GDM1 (cell line): Measurements from ENCODE around the gene PDPR.
"Not testable (repeated sequence)": the region's sequence is repeated elsewhere in the genome, so short reads cannot be mapped to it uniquely, and the experiment has no call there.

Source experiments
- DNase-seq: peaks from one replicate; lab custom pipeline; 2025; lab: John Stamatoyannopoulos, UW

PDPR gene

DNA sequence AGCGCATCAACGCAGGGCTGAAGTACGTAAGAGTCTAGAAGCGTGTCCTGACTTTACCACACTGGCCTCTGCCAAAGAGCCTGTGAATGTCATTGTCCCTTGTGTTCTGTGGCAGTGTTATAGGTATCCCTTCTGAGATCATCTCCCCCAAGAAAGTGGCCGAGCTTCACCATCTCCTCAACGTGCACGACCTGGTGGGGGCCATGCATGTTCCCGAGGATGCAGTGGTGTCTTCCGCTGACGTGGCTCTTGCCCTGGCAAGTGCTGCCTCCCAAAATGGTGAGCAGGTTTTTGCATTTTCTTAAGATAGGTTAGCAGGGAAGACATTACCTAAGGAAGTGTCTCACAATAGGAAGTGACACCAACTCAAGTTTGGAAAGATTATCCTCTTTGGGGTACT lies 14.7 kb downstream of the PDPR start:
- not testable (repeated sequence) for DNase-seq

DNA sequence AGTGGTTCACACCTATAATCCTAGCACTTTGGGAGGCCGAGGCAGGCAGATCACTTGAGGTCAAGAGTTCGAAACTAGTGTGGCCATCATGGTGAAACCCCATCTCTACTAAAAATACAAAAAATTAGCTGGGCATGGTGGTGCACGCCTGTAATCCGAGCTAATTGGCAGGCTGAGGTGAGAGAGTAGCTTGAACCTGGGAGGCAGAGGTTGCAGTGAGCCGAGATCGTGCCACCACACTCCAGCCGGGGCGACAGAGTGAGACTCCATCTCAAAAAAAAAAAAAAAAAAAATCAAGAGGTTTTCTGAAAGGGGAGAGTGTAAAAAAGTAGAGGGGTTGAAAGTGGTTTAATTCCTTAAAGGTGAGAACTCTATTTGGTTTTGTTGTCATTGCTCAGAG lies 21.7 kb downstream of the PDPR start:
- DNase-seq = not testable (repeated sequence)

DNA sequence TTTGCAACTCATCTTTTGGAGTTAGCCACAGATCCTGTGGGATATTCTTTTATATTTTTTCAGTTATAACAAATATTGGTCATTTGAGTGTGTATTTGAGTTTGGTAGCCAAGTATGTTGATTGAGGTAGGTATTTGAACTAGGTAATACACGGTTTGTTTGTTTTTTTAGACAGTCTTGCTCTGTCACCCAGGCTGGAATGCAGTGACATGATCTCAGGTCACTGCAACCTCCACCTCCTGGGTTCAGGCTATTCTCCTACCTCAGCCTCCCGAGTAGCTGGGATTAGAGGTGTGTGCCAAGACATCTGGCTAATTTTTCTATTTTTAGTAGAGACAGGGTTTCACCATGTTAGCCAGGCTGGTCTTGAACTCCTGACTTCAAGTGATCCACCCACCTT lies 22.5 kb downstream of the PDPR start:
- DNase-seq = not testable (repeated sequence)

DNA sequence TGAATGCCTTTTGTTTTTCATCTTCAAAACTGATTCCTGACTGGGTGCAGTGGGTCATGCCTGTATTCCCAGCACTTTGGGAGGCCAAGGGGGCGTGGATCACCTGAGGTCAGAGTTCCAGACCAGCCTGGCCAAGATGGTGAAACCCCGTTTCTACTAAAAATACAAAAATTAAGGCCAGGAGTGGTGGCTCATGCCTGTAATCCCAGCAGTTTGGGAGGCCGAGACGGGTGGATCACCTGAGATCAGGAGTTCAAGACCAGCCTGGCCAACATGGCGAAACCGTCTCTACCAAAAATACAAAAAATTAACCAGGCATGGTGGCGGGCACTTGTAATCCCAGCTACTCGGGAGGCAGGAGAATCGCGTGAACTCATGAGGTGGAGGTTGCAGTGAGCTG lies 28.6 kb downstream of the PDPR start:
- DNase-seq = not testable (repeated sequence)

DNA sequence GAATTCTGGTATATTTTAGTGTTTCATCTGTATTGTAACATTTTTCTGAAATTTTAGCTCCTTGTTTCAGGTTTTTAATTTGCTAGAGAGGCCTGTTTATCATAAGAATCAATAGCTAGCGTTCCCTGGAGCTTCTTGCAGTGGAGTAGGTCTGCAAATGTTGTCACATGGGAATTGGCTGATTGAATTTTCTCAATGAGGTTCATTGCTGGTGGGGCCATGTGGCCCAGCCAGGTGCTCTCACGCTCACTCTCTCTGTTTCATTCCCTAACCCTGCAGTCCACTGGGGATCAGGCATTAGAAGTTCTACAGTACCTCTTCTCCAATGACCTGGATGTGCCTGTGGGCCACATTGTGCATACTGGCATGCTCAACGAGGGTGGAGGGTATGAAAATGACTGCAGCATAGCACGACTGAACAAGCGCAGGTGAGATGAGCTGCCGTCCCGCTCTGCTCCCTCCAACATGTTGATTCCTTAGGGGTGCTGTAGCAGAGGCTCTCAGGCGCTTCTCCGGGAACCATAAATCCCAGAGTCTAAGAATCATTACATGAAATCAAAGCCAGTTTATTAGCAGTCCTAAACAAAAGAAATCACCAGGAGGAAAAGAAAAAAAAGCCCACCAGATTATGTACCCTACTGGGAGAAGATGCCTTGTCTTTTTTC lies 29.2 kb downstream of the PDPR start:
- DNase-seq = not testable (repeated sequence)

DNA sequence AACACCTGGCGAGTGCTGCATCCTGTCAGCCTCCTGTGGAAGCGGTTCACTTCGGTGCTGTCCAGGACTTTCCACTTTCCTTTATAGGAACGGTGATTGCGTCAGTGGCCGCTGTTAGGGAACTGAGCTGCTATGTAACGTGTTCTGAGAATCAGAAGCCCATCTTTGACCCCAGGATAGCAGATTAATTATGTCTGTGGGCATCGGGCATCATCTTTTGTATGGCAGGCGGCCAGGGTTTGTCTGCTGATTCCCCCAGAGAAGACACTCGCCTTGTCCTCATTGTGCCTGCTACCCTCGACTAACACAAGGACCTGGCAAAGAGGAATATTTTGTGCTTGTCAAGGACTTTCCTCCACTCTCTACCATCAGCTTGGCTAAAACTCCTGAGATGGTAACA lies 33.7 kb downstream of the PDPR start:
- not testable (repeated sequence) for DNase-seq

DNA sequence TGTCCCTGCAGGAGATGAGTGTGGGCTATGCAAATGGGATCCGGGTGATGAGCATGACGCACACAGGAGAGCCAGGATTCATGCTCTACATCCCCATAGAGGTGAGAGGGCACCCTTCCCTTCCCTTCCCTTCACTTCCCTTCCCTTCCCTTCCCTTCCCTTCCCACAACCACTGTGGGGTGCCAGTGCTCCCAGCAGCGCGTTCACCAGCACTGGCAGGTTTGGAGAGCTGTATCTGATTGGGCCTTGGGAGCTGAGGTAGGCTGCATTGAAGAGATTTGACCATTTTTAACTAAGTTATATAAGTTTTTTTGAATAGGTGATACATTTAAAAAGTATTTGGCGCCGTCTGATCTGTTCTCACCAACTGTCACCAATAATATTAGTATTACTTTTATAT lies 34.3 kb downstream of the PDPR start:
- not testable (repeated sequence) for DNase-seq

DNA sequence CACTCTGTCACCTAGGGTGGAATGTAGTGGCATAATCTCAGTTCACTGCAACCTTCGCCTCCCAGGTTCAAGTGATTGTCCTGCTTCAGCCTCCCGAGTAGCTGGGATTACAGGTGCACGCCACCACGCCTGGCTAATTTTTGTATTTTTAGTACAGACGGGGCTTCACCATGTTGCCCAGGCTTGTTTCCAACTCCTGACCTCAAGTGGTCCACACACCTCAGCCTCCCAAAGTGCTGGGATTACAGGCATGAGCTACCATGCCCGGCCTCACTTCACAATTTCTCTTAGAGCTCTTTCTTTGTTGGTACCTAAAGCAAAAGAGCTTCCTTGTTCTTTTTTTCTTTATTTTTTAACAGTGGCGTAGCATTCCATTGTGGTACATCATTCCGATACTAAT lies 35.2 kb downstream of the PDPR start:
- not testable (repeated sequence) for DNase-seq

DNA sequence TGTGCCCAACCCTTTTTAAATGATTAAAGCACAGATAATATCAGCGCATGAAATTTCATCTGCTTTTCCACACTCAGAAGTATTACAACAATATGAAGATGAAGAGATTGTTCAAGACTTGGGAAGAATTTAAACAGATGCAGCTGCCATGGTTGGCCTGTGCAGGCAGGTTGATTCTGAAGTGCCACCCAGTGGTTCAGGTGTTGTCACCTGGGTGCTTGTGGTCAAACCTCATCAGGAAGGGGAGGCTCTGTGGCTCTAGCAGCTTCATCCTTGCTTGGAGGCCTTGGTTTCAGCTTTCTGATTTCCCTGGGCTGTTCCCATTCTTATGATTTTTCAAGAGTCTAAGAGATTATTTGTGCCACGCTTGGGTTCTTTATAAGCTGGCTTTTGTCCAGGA lies 37.3 kb downstream of the PDPR start:
- no peak for DNase-seq

DNA sequence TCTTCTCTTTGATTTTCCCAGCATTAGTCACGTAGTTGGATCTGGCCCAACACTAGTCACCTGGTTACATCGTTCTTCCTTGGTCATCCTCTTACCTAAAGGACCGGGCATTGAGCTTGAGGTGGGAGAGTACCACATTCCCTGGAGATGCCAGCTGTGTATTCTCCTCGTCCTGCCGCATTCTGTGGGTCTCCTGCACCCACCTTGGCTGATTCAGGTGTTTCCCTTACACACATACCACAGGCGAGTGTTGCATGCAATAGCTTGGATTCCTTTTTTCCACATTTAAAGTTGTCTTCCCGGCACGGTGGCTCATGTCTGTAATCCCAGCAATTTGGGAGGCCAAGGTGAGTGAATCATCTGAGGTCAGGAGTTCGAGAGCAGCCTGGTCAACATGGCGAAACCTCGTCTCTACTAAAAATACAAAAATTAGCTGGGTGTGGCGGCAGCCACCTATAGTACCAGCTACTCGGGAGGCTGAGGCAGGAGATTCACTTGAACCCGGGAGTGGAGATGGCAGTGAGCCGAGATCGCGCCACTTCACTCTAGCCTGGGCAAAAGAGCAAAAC lies 37.9 kb downstream of the PDPR start:
- no peak for DNase-seq

DNA sequence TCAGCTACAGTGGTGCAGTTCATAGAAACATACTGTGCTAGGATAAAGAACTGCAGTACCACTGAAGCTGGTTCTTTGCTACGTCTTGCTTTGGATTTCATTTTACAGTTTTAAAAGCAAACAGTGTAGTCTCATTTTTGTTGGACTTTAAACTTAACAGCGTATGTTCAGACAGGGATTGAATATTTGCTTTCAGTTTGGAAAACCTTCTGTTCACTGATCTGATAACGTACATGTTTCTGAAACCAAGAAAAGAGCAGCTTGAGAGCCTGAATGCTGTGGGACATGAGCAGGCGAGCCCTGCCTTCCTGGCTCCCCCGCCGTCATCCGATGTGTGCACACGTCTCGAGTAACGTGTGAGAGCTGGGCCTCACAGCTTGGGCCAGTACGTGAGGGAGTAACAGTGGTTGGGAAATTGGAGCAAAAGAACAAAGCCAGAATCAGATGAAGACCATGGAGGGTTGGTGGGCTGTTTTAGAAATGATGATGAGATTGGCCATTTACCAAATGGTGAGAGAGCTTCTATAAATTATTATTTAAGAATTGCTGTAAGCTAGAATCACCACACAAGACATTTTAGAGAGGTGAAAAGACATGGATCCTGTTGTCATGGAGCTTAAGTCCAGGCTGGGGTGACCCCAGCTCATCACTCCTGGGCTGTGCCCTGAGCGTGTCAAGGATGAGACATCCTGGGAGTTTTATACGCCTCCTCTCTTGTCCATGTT lies 38.6 kb downstream of the PDPR start:
- no peak for DNase-seq

DNA sequence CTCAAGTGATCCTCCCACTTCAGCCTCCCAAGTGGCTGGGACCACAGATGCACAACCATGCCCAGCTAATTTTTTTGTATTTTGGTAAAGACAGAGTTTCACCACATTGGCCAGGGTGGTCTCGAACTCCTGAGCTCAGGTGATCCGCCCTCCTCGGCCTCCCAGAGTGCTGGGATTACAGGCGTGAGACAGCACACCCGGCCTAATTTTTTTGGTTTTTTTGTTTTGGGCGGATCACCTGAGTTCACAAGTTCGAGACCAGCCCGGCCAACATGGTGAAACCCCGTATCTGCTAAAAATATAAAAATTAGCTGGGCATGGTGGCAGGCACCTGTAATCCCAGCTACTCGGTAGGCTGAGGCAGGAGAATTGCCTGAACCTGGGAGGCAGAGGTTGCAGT lies 40.6 kb downstream of the PDPR start:
- not testable (repeated sequence) for DNase-seq

DNA sequence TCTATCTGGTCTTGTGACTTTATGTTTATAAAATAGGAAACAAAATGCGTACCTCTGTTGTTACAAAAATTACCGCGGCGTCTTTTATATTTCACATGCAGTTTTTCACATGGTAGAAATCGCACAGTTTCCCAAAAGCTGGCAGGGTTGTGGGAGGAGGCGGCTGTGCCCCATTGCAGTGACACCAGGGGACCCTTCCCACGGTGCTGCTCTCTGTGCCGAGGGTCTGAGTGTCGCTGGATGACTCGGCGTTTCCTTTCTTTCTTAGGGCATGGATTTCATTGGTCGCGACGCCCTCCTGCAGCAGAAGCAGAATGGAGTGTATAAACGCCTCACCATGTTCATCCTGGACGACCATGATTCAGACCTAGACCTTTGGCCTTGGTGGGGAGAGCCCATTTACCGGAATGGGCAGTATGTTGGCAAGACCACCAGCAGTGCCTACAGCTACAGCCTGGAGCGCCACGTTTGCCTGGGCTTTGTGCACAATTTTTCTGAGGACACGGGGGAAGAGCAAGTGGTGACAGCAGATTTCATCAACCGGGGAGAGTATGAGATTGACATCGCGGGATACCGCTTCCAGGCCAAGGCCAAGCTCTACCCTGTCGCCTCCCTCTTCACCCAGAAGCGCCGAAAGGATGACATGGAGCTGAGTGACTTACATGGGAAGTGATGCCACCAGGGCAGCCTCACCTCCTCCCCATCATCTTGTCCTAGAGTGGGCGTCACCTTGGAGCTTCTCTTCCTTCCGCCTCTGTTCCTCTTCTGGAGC lies 42.3 kb downstream of the PDPR start:
- DNase-seq = no peak

DNA sequence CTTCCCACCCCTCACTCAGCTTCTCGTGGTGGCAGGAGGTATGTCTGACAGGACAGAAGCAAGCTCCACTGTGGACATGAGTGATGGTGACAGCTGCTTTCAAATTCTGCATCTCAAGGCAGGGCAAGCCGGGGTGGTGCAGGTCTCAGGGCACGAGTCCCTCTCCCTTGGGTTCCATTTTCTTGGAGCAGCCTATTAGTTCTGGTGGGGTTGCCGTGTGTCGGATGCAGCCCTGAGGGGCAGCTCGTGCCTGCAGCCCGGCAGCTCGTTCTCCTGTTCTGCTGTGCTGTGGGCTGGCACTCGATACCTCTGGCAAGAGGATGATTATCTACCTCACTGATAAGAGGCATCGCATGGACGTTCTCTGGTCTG lies 43.0 kb downstream of the PDPR start:
- no peak for DNase-seq

DNA sequence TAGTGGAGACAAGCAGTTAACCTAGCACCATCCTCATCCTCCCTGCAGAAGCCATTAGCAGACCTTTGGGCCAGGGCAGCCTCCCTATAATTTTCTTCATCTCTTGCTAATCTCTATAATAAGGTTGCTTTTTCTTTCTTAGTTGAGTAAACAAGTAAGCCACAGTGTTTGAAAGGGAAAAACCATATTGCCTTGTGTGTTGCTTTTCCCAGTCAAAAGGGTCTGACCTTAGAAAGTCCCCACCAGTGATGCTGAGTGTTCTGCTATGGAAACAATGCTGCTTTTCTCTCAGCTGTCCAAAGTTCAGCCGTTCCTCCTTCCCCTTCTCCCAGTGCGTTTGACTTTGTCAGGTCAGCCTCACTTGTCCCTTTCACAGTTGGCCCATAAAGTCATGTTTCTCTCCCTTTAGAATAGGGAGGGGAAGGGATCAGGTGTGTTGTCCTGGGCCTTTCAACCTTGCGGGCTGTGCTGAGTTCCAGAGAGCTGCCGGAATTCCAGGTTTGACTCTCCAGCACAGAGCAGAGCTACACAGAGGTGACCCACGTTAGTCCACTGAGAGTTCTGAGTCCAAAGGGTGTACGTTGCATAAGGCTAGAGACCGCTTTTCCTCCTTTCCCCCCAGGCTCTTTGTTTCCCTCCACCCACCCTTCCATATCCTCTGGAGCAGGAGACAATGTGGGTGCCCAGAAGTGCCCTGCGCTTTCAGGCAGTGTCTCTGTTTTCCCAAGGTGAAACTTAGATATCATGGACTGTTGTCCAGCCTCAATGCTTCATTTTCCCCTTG lies 43.5 kb downstream of the PDPR start:
- DNase-seq = no peak

DNA sequence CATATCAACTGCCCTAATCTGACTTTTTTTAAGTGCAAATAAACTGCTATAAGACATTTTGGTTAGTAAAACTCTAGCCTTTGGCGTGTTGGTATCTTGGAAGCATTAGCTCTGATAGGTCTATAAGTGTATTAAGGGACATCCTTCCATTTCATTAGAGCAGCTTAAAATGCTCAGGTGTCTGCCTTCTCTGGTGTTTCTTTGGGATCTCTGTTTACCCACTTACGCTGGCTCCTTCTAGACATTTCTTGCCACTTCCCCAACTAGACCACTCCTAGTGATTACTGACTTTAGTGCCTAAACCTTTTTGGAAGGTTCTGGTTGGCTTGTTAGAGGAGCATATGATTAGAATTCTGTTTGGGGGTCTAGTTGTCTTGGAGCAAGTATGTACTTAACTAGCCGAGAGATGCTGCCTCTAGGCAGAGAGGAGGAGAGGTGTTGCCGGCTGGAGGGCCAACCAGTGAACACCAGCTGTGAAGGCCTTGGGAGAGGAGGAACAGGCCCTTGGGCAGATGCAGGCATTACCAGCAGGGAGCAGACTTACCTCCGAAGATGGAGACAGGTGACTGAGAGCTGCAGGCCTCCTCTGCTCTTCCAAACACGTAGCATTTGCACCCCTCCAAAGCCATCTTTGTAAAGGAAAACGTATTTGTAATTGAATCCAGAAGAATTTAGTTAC lies 44.3 kb downstream of the PDPR start:
- no peak for DNase-seq

DNA sequence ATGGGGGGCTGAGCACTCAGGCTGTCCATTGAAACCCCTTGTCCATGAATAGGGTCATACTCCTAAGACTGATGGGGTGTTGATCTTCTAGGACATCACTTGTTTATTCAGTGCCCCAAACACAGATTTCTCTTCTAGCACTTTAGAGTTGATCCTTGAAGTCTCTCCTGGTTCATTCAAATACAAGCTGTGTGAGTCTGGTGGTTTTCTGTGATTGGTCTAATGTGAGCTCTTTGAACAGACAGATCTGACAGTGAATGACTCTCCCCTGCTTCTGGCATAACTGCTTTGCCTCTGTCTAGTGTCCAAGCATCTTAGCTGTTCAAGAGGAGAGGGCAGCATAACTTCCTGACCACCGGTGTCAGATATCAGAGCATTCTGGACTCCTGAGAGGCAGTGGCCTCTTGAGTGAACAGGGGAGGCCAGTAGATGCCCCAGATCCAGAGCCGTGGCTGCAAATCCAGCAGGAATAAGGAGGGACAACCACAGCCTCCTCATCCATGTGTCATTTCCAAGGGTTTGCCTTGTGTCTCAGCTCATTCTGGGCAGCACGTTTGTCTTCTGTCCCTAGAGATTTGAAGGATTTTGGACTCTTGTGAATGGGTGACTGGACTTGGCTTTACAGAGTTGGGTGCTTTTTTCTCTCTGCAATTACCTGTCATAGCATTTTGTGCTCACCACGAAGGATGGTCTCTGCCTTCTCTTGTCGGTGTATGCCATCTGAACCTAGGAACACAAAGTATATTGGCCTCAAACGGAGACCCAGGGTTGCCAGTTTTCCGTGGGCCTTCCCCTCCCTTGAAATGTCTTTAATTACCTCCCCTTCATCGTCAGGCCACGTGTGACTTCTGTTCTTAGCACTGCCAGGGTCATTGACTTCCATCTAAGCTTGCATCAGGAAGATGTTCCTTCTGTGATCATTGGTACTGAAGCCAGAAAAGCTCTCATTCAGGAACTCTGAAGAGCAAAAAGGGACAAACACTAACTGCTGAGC lies 45.5 kb downstream of the PDPR start:
- no peak for DNase-seq

DNA sequence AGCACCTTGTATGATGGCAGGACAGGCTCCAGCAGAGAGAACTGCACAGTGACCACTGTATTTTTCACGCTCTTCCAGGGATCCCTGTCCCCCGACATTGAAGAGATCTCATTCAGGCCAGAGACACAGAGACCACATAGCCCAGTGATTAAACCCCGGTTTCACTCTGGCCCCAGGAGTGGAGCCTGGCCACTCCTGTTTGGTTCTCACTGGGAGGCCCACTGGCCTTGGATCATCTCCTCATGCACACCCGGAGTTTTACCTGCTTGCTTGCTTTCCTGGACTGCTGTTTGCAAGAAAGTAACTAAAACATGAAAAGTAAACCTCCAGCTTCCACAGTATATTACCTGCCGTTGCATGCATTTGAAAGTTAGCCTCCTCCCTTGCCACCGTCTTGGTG lies 46.3 kb downstream of the PDPR start:
- no peak for DNase-seq

DNA sequence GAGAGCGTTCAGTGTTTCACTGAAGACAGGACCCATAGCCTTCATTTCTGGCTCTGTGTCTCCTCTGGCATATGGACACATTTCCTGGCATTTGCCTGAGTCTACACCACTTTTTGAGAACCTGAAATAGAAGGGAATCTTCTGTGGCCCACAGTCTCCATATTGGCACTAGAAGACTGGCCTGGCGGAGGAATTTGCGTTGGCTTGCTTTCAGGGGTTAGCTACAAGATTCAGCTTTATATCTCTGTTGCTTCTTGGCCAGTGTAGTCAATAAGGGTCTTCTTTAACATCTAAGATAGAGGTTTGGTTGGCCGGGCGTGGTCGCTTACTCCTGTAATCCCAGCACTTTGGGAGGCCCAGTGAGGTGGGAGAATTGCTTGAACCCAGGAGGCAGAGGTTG lies 46.7 kb downstream of the PDPR start:
- DNase-seq = no peak

DNA sequence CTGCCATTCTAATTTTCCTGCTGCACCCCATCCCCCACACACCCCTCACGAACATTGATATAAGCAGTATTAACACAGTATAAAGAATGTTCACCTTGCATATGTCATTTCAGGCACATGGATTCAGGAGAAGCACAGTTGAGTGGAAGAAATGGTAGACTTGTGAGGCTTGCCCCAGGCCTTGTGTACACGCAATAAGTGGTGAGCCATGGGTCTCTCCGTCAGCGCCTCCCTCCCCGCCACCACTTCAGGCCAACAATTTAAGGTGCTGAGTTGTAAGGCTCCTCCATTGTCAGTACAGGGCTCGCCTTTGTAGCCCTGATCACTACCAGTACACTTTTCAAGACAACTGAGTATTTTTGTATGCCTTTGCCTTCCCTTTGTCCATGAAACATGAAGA lies 47.2 kb downstream of the PDPR start:
- DNase-seq = no peak
